ENCODE measurements around the gene SSB. TPM values are rescaled to one million over a fixed set of nuclear protein-coding genes. Genes with fewer than 3 reads are reported as not detected.
A peak's percentile ranks its signal among the peaks of the same experiment; 100 is the strongest.

SSB gene
- total and polyA plus RNA-seq, 2 of the 13 experiments (the other 11 are each of a cell fraction or from before 2014, with no cell fraction given): 109 to 208 TPM

DNA sequence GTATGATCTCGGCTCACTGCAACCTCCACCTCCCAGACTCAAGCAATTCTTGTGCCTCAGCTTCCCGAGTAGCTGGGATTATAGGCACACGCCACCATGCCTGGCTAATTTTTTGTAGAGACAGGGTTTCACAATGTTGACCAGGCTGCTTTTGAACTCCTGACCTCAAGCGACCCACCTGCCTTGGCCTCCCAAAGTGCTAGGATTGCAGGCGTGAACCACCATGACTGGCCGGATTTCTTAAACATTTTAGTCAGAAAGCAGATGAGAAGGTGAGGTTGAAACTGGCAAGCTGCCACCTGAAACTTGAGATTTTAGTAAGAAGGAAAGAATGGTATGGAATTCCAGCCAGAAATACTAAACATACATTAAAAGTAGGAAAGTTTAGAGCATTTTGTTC is 33.1 kb upstream of the SSB start (continued):
- TF ChIP-seq, protein P1, sequence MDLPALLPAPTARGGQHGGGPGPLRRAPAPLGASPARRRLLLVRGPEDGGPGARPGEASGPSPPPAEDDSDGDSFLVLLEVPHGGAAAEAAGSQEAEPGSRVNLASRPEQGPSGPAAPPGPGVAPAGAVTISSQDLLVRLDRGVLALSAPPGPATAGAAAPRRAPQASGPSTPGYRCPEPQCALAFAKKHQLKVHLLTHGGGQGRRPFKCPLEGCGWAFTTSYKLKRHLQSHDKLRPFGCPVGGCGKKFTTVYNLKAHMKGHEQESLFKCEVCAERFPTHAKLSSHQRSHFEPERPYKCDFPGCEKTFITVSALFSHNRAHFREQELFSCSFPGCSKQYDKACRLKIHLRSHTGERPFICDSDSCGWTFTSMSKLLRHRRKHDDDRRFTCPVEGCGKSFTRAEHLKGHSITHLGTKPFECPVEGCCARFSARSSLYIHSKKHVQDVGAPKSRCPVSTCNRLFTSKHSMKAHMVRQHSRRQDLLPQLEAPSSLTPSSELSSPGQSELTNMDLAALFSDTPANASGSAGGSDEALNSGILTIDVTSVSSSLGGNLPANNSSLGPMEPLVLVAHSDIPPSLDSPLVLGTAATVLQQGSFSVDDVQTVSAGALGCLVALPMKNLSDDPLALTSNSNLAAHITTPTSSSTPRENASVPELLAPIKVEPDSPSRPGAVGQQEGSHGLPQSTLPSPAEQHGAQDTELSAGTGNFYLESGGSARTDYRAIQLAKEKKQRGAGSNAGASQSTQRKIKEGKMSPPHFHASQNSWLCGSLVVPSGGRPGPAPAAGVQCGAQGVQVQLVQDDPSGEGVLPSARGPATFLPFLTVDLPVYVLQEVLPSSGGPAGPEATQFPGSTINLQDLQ (CRISPR knock-in tag; IDR thresholded peaks at IDR 0.05): no peak
- TF ChIP-seq NR1H2 (CRISPR knock-in tag; IDR thresholded peaks at IDR 0.05; ENCODE audit: borderline replicate concordance, low read depth) (no peak), FOXA1 (IDR thresholded peaks at IDR 0.05) (no peak), FOXA1 (CRISPR knock-in tag; IDR thresholded peaks at IDR 0.05) (peak; percentile 49), DR1 (CRISPR knock-in tag; IDR thresholded peaks at IDR 0.05) (no peak), NR2F6 (IDR thresholded peaks at IDR 0.05) (peak; percentile 79), NR2F6 (CRISPR knock-in tag; IDR thresholded peaks at IDR 0.05) (peak; percentile 85), FOXA3 (CRISPR knock-in tag; IDR thresholded peaks at IDR 0.05) (peak; percentile 55), RXRB (CRISPR knock-in tag; IDR thresholded peaks at IDR 0.05; ENCODE audit: borderline replicate concordance) (peak; percentile 84), HNF4A (CRISPR knock-in tag; IDR thresholded peaks at IDR 0.05) (peak; percentile 62), HHEX (CRISPR knock-in tag; IDR thresholded peaks at IDR 0.05) (no peak), RARA (CRISPR knock-in tag; IDR thresholded peaks at IDR 0.05) (peak; percentile 87), REXO4 (CRISPR knock-in tag; IDR thresholded peaks at IDR 0.05; ENCODE audit: borderline replicate concordance) (no peak), MED1 (CRISPR knock-in tag; IDR thresholded peaks at IDR 0.05) (peak; percentile 54; the same call in 1 of the 2 replicates), ZNF574 (CRISPR knock-in tag; IDR thresholded peaks at IDR 0.05) (peak; percentile 37; the same call in 1 of the 2 replicates), MAZ (IDR thresholded peaks at IDR 0.05; ENCODE audit: borderline replicate concordance, low read depth, low read length) (no peak), MAZ (CRISPR knock-in tag; IDR thresholded peaks at IDR 0.05; ENCODE audit: low read depth) (no peak), KDM1A (CRISPR knock-in tag; IDR thresholded peaks at IDR 0.05) (peak; percentile 49; the same call in 1 of the 2 replicates), EP300 (IDR thresholded peaks at IDR 0.05; ENCODE audit: low read depth in 2 of 2, low read length in 2 of 2) (peak in 1 of 2 experiments; percentile 75; a peak in 1 of 4 replicates), EP300 (CRISPR knock-in tag; IDR thresholded peaks at IDR 0.05; ENCODE audit: borderline replicate concordance) (peak; percentile 46; the same call in 1 of the 2 replicates)
- TF ChIP-seq, protein P2, sequence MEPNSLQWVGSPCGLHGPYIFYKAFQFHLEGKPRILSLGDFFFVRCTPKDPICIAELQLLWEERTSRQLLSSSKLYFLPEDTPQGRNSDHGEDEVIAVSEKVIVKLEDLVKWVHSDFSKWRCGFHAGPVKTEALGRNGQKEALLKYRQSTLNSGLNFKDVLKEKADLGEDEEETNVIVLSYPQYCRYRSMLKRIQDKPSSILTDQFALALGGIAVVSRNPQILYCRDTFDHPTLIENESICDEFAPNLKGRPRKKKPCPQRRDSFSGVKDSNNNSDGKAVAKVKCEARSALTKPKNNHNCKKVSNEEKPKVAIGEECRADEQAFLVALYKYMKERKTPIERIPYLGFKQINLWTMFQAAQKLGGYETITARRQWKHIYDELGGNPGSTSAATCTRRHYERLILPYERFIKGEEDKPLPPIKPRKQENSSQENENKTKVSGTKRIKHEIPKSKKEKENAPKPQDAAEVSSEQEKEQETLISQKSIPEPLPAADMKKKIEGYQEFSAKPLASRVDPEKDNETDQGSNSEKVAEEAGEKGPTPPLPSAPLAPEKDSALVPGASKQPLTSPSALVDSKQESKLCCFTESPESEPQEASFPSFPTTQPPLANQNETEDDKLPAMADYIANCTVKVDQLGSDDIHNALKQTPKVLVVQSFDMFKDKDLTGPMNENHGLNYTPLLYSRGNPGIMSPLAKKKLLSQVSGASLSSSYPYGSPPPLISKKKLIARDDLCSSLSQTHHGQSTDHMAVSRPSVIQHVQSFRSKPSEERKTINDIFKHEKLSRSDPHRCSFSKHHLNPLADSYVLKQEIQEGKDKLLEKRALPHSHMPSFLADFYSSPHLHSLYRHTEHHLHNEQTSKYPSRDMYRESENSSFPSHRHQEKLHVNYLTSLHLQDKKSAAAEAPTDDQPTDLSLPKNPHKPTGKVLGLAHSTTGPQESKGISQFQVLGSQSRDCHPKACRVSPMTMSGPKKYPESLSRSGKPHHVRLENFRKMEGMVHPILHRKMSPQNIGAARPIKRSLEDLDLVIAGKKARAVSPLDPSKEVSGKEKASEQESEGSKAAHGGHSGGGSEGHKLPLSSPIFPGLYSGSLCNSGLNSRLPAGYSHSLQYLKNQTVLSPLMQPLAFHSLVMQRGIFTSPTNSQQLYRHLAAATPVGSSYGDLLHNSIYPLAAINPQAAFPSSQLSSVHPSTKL (CRISPR knock-in tag; IDR thresholded peaks at IDR 0.05): peak; percentile 73; the same call in 1 of the 2 replicates
- TF ChIP-seq, protein P3, sequence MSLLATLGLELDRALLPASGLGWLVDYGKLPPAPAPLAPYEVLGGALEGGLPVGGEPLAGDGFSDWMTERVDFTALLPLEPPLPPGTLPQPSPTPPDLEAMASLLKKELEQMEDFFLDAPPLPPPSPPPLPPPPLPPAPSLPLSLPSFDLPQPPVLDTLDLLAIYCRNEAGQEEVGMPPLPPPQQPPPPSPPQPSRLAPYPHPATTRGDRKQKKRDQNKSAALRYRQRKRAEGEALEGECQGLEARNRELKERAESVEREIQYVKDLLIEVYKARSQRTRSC (CRISPR knock-in tag; IDR thresholded peaks at IDR 0.05; ENCODE audit: low read depth): no peak

All from HepG2 (cell line).